Right cardiac atrium (tissue), 5 donors: ENCODE data around the gene RPP30. TPM values are rescaled to one million over a fixed set of nuclear protein-coding genes. Genes with fewer than 3 reads are reported as not detected.

Experiments used
- ATAC-seq, 2 donors: fragments of 200-7000 bp; cut with Tn5 transposase; one replicate each; pipeline versions ENCODE4 v1.8.0 to v1.9.1; 2020; ENCODE audit warnings: moderate library complexity in 2 of 2, mild to moderate bottlenecking in 1 of 2
- DNase-seq, 3 donors: peaks; one replicate each; pipeline ENCODE4 v3.0.0-alpha.2; 2020
- H3K27ac ChIP-seq: one replicate; pipeline ENCODE4 v1.5.1; 2013; ENCODE audit warnings: mild to moderate bottlenecking, low read length, control low read depth, moderate library complexity
- H3K27me3 ChIP-seq: one replicate; pipeline ENCODE4 v1.6.1; 2013; ENCODE audit not compliant: control insufficient read depth, insufficient read depth
- H3K4me1 ChIP-seq: one replicate; pipeline ENCODE4 v1.6.1; 2013; ENCODE audit warnings: low read length; ENCODE audit not compliant: control insufficient read depth, insufficient read depth
- H3K4me3 ChIP-seq: one replicate; pipeline ENCODE4 v1.5.1; 2013; ENCODE audit warnings: low read length, control low read depth
- H3K9me3 ChIP-seq: one replicate; pipeline ENCODE4 v1.6.1; 2013; ENCODE audit warnings: low read length; ENCODE audit not compliant: control insufficient read depth
- WGBS: extraction: QIAGEN DNeasy Blood & Tissue Kit; methylation state at CpG from one replicate; pipeline ENCODE4 v1.1.7; 2013; 5-methylcytosine and 5-hydroxymethylcytosine counted together
- intact Hi-C, 4 donors: fragments of 100-400 bp; cut with DNase I; formaldehyde crosslinking; loops; one replicate each; pipeline versions ENCODE4 v1.11.0 to v1.14.0; 2022 to 2023
- polyA plus RNA-seq: library from polyadenylated mRNA; stranded (reverse); fragments of 200-250 nt; gene quantifications from one replicate; pipeline ENCODE4 v1.2.3, GENCODE V29; 2013
- total RNA-seq, 4 donors: library from RNA; stranded (reverse); fragmentation: NEBNext Ultra II Directional; extraction: Animal tissue kit (Norgen Biotek cat#: 25700); gene quantifications; one replicate each; pipeline ENCODE4 v1.2.1, GENCODE V29; 2021
- donor health status: healthy with polysubstance abuse.
- donor health status: DM: no; HTN: yes; CAD: no.
- donor health status: DM: no; HTN: no; CAD: no.
- donor health status: DM: no; HTN: yes; CAD: no; lungs with severe emphysema.
- donor health status: DM: yes; HTN: yes; CAD: no.

Gene RPP30
- total and polyA plus RNA-seq, 5 donors, result 26.9 to 40.1 (median 32.0) TPM

DNA sequence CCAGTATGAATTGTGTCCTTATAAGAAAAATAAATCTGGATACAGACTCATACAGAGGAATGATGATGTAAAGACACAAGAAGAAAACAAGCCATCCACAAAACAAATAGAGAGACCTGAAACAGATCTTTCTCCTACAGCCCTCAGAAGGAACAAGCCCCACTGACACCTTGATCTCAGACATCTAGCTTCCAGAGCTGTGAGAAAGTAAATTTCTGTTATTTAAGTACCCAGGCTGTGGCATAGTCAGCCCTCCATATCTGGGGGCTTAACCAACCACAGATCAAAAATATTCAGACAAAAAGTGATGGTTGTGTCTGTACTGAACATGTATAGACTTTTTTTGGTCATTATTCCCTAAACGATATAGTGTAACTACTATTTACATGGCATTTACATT is 73.0 kb downstream of the RPP30 start:
- Histone ChIP-seq H3K9me3 (no peaks in the 10 kb centered on the region), H3K4me1 (no peaks in the 10 kb centered on the region), H3K27ac (no peak overlapping the region), H3K27me3 (no peaks in the 10 kb centered on the region), H3K4me3 (no peak overlapping the region)
- ATAC-seq (no peak), DNase-seq (no peak)
- 40% methylated on average over 1 of the region's 1 CpG for whole genome bisulfite sequencing
- intact Hi-C loops, result no loop called here

DNA sequence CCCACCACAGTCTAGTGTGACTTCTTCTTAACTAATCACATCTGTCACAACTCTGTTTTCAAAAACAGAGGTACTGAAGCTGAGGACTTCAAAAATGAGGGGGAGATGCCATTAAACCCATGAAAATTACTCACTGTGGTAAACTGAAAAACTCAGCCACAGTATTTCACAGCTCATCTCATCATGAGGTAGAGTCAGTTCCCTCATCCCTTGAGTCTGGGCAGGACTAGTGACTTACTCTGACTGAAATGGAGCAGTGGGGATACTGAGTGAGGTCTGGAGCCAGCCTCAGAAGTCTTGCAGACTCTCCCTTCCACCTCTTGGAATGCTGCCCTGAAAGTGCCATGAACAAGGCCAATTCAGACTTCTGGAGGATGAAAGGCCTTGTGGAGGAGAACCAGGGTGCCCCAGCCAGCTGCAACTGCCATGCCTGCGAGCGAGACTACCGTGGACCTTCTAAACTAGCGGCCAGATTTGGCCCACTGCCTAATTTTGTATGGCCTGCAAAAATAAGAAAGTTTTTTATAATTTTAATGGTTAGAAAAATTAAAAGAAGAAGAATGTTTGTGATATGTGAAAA is 73.8 kb downstream of the RPP30 start:
- DNase-seq, result no peak
- intact Hi-C loops, result no loop called here
- H3K9me3 ChIP-seq, result no peaks in the 10 kb centered on the region
- no peaks in the 10 kb centered on the region for H3K27me3 ChIP-seq
- 80% methylated on average over 4 of the region's 4 CpGs for WGBS
- H3K4me1 ChIP-seq, result no peaks in the 10 kb centered on the region
- H3K4me3 ChIP-seq, result no peak overlapping the region
- no peak overlapping the region for H3K27ac ChIP-seq
- no peak for ATAC-seq

DNA sequence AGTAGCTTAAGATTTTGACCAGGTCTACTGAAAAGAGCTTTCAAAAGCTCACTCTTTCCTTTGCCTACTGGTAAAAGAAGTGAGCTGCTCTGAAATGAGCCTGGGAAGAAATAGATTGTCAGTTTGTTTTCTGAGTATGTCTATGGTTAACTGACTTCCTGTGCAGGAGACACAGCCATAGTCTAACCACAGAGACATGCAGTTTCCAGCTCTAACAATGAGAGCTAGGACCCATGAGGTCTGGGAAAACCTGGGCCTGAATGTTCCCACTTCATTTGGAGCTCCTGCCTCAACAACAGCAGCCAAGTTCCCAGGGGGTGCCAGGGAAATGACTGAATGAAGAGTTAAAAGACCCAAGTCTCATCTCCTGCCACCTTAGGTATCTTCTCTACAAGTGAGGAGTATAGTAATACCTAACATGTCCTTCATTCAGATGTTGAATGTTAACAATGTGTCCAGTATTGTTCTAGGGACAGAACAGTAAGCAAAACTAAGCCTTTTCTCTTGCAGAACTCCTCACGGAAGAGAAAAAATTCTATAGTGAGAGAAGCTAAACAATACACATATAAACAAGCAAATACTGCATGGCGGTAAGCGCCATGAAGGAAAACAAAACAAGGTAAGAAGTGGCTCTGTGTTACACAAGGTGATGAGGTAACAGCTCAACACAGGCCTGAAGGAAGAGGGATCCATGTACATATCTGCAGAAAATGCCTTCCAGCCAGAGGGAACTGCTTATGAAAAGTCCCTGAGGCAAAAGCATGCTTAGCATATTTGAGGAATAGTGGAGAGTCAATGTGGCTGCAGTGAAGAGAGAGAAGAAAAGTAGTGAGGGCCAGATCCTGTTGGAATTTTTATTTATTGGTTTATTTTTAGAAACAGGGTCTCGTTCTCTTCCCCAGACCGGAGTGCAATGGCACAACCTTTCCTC is 75.5 kb downstream of the RPP30 start:
- Histone ChIP-seq H3K4me1 (no peaks in the 10 kb centered on the region), H3K4me3 (no peak overlapping the region), H3K27ac (no peak overlapping the region), H3K27me3 (no peaks in the 10 kb centered on the region), H3K9me3 (no peaks in the 10 kb centered on the region)
- 78% methylated on average over 5 of the region's 5 CpGs for WGBS
- ATAC-seq, result no peak
- intact Hi-C loops, result no loop called here
- no peak for DNase-seq

Other genes with a start within 250 kb of the RPP30 start
- gene HTR7, start 13.9 kb upstream of the RPP30 start, total RNA-seq, result under 1 TPM; 0.14 to 0.58 (median 0.23) TPM
- gene HTR7, start 13.9 kb upstream of the RPP30 start, polyA plus RNA-seq, result 0.14 TPM
- gene ANKRD1, start 49.1 kb downstream of the RPP30 start, total RNA-seq, result 1,000 to 10,000 TPM; 1,154 to 3,897 (median 2,224) TPM
- 4,109 TPM for gene ANKRD1, start 49.1 kb downstream of the RPP30 start, polyA plus RNA-seq